Endothelial cell of umbilical vein (primary cell): ENCODE data around the gene KLF17. TPM values are rescaled to one million over a fixed set of nuclear protein-coding genes. Genes with fewer than 3 reads are reported as not detected.

ENCODE experiments used
- BruUV-seq: library from RNA; stranded (reverse); fragments of 400-500 nt; replicated peaks from 2 replicates; lab custom pipeline; 2021; lab: Mats Ljungman, UMichigan
- CTCF ChIA-PET: fragments of 300-600, 350-600 bp; sonication (Branson Sonifier 250); formaldehyde crosslinking; loops from one replicate; lab custom pipeline; 2021; ENCODE audit warnings: antibody characterized with exemption, inconsistent platforms; lab: Charles Lee
- POLR2A ChIA-PET: fragments of 300-600, 350-600 bp; sonication (Branson Sonifier 250); formaldehyde crosslinking; loops from one replicate; lab custom pipeline; 2021; ENCODE audit warnings: antibody characterized with exemption, inconsistent platforms; lab: Charles Lee
- DNase-seq: peaks from one replicate; pipeline ENCODE4 v3.0.0-alpha.2; 2011; ENCODE audit warnings: low read depth, low spot score
- FAIRE-seq: peaks from 2 replicates; lab custom pipeline; 2011; peaks lifted over from hg19 to GRCh38; lab: Jason Lieb, UNC
- H2AFZ ChIP-seq: 2 replicates; pipeline ENCODE4 v1.6.0; 2012; ENCODE audit warnings: low read depth, low read length, control low read depth, inconsistent platforms
- H3K27ac ChIP-seq: 2 replicates; pipeline ENCODE4 v1.5.1; 2011; ENCODE audit warnings: low read depth, mild to moderate bottlenecking, control low read depth, low read length, moderate library complexity; ENCODE audit not compliant: insufficient read depth
- H3K27me3 ChIP-seq, 2 experiments: 2 replicates each; pipeline versions ENCODE4 v1.6.0 to v1.6.1; 2011; ENCODE audit warnings: low read length in 2 of 2, mixed read lengths in 1 of 2; ENCODE audit not compliant: control insufficient read depth in 2 of 2, insufficient read depth in 2 of 2
- H3K36me3 ChIP-seq, 2 experiments: 2 replicates in 1 of 2; 3 replicates in 1 of 2; pipeline ENCODE4 v1.5.1; 2011; ENCODE audit warnings: low read length in 2 of 2, mild to moderate bottlenecking in 1 of 2, moderate library complexity in 1 of 2; ENCODE audit not compliant: control insufficient read depth in 2 of 2, insufficient read depth in 2 of 2; ENCODE audit errors: extremely low read depth in 1 of 2
- H3K4me1 ChIP-seq: 3 replicates; pipeline ENCODE4 v1.5.1; 2011; ENCODE audit warnings: mild to moderate bottlenecking, low read length; ENCODE audit not compliant: control insufficient read depth, insufficient read depth; ENCODE audit errors: extremely low read depth
- H3K4me2 ChIP-seq: 2 replicates; pipeline ENCODE4 v1.6.1; 2011; ENCODE audit warnings: low read length, control low read depth, mixed read lengths; ENCODE audit not compliant: insufficient read depth
- H3K4me3 ChIP-seq, 3 experiments: fragments of 200-600 bp in 1 of 3; sonication (generic), shearing (Covaris generic) in 1 of 3; replicated peaks in 1 of 3; 2 replicates each; pipeline ENCODE4 v1.5.1; 2011 to 2016; ENCODE audit warnings: control low read depth in 3 of 3, low read length in 3 of 3, mild to moderate bottlenecking in 2 of 3, inconsistent platforms in 1 of 3, low read depth in 1 of 3, moderate library complexity in 1 of 3; ENCODE audit not compliant: insufficient read depth in 1 of 3
- H3K79me2 ChIP-seq: 2 replicates; pipeline ENCODE4 v1.6.0; 2012; ENCODE audit warnings: low read length, inconsistent platforms; ENCODE audit not compliant: control insufficient read depth, insufficient read depth
- H3K9ac ChIP-seq: replicated peaks from 2 replicates; pipeline ENCODE3; 2011; ENCODE audit warnings: low read length, control low read depth; ENCODE audit not compliant: insufficient read depth; ENCODE audit errors: extremely low read depth
- H3K9me1 ChIP-seq: replicated peaks from 3 replicates; pipeline ENCODE4 v1.6.0; 2011; ENCODE audit warnings: mild to moderate bottlenecking, low read length; ENCODE audit not compliant: control insufficient read depth, insufficient read depth; ENCODE audit errors: extremely low read depth
- H3K9me3 ChIP-seq: replicated peaks from 2 replicates; pipeline ENCODE4 v1.5.1; 2012; ENCODE audit warnings: low read length, inconsistent platforms; ENCODE audit not compliant: control insufficient read depth, insufficient read depth
- H4K20me1 ChIP-seq: replicated peaks from 2 replicates; pipeline ENCODE3; 2011; ENCODE audit warnings: mild to moderate bottlenecking, low read length; ENCODE audit not compliant: control insufficient read depth, insufficient read depth; ENCODE audit errors: extremely low read depth
- EZH2 ChIP-seq: IDR thresholded peaks from 2 replicates; pipeline ENCODE4 v1.6.1; 2012; ENCODE audit warnings: borderline replicate concordance, low read depth, mild to moderate bottlenecking, moderate library complexity, low read length, inconsistent platforms; ENCODE audit not compliant: severe bottlenecking
- FOS ChIP-seq: IDR thresholded peaks from 2 replicates; pipeline ENCODE4 v1.6.1; 2011; ENCODE audit warnings: mild to moderate bottlenecking, low read length, moderate library complexity, borderline replicate concordance; ENCODE audit not compliant: insufficient read depth
- GATA2 ChIP-seq: IDR thresholded peaks from 2 replicates; pipeline ENCODE4 v1.7.0; 2011; ENCODE audit warnings: low read depth, mild to moderate bottlenecking, moderate library complexity, mixed read lengths, low read length; ENCODE audit not compliant: insufficient read length, insufficient read depth
- JUN ChIP-seq: IDR thresholded peaks from 2 replicates; pipeline ENCODE4 v1.6.1; 2011; ENCODE audit warnings: borderline replicate concordance, low read depth; ENCODE audit not compliant: insufficient read length, insufficient read depth
- MYC ChIP-seq: IDR thresholded peaks from one replicate; pipeline ENCODE4 v1.6.1; 2011; ENCODE audit warnings: mild to moderate bottlenecking, low read depth, low read length
- POLR2A ChIP-seq: IDR thresholded peaks from 2 replicates; pipeline ENCODE4 v1.6.1; 2012; ENCODE audit warnings: low read depth, mild to moderate bottlenecking, control low read depth, low read length
- POLR2AphosphoS5 ChIP-seq: IDR thresholded peaks from 2 replicates; pipeline ENCODE4 v1.6.1; 2012; ENCODE audit warnings: low read depth, mild to moderate bottlenecking, control low read depth, low read length, moderate library complexity; ENCODE audit not compliant: insufficient read depth
- dilution Hi-C: fragments of 300-500 bp; cut with MboI; formaldehyde crosslinking; loops from one replicate; pipeline ENCODE4 v1.15.0; 2019; ENCODE audit warnings: low sequenced_read_pairs; ENCODE audit not compliant: extremely low pct_ligation_motif_present
- intact Hi-C: fragments of 100-400 bp; cut with micrococcal nuclease; formaldehyde crosslinking; loops from one replicate; pipeline ENCODE4 v1.10.0; 2022
- polyA plus RNA-seq, 4 experiments: library from polyadenylated mRNA; depleted of rRNA in 3 of 4; stranded (reverse) in 3 of 4; unstranded in 1 of 4; fragments of >200 nt; gene quantifications; 2 replicates each; pipeline versions ENCODE4 v1.2.1 to v1.2.3, GENCODE V29; 2011 to 2012; ENCODE audit warnings: missing spikeins in 1 of 4
- total RNA-seq: library from RNA; stranded (reverse); gene quantifications from 2 replicates; pipeline ENCODE4 v1.2.3, GENCODE V29; 2021
- TF ChIP-seq, protein P1 (sequence below): IDR thresholded peaks from 2 replicates; pipeline ENCODE4 v1.6.1; 2011; ENCODE audit not compliant: insufficient read depth, insufficient read length
- TF ChIP-seq, protein P2 (sequence below), 2 donors: IDR thresholded peaks; 1 replicate in 1 of 2; 2 replicates in 1 of 2; pipeline ENCODE4 v1.5.1; 2011; ENCODE audit warnings: low read length in 2 of 2, mild to moderate bottlenecking in 2 of 2, moderate library complexity in 2 of 2, control low read depth in 1 of 2, inconsistent platforms in 1 of 2, low read depth in 1 of 2; ENCODE audit not compliant: insufficient read depth in 1 of 2; ENCODE audit errors: extremely low read depth in 1 of 2

The KLF17 gene
- total and polyA plus RNA-seq, 2 donors (not counting 3 experiments of a cell fraction or from before 2014, with no cell fraction given) = not detected

DNA sequence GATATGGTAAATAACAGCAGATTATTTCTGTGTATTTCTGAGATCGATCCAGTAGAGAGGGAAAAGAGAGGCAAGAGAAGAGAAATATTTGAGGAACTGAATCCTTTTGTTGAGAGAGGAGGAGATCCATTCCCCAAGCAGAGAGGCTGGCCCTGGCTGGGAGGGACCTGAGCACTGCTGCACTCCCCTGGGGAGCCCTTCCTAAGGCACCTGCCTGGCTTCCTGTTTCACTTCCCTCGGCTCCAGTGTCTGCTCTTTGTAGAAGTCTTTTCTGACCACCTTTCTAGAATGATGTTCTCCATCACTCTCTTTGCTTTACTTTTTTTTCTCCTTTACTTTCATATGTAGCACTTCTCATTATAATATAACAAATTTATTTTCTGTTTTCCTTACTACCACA, 45.1 kb upstream of the KLF17 start:
- DNase-seq = no peak
- BruUV-seq = no TSS peak
- dilution Hi-C loops (no loop called here), intact Hi-C loops (no loop called here)
- Histone ChIP-seq H3K4me1 (no peaks in the 10 kb centered on the region), H3K27me3 (peaks cover 3 to 8% of the 10 kb centered on the region in 2 experiments), H3K27ac (no peak overlapping the region), H3K36me3 (no peaks in the 10 kb centered on the region), H3K9me1 (no peaks in the 10 kb centered on the region), H3K9me3 (no peaks in the 10 kb centered on the region), H3K79me2 (no peaks in the 10 kb centered on the region), H3K4me2 (no peak overlapping the region), H4K20me1 (no peaks in the 10 kb centered on the region), H3K4me3 (no peak overlapping the region), H2AFZ (no peak overlapping the region), H3K9ac (no peak overlapping the region)
- TF ChIP-seq MYC (no peak), EZH2 (no peak), POLR2AphosphoS5 (no peak), POLR2A (no peak), GATA2 (no peak), FOS (no peak), JUN (no peak)
- TF ChIP-seq, protein P1, sequence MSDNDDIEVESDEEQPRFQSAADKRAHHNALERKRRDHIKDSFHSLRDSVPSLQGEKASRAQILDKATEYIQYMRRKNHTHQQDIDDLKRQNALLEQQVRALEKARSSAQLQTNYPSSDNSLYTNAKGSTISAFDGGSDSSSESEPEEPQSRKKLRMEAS = no peak
- TF ChIP-seq, protein P2, sequence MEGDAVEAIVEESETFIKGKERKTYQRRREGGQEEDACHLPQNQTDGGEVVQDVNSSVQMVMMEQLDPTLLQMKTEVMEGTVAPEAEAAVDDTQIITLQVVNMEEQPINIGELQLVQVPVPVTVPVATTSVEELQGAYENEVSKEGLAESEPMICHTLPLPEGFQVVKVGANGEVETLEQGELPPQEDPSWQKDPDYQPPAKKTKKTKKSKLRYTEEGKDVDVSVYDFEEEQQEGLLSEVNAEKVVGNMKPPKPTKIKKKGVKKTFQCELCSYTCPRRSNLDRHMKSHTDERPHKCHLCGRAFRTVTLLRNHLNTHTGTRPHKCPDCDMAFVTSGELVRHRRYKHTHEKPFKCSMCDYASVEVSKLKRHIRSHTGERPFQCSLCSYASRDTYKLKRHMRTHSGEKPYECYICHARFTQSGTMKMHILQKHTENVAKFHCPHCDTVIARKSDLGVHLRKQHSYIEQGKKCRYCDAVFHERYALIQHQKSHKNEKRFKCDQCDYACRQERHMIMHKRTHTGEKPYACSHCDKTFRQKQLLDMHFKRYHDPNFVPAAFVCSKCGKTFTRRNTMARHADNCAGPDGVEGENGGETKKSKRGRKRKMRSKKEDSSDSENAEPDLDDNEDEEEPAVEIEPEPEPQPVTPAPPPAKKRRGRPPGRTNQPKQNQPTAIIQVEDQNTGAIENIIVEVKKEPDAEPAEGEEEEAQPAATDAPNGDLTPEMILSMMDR (IDR thresholded peaks at IDR 0.05; ENCODE audit: extremely low read depth in 1 of 2, insufficient read depth in 1 of 2, low read depth in 1 of 2, low read length in 2 of 2) = no peak
- ChIA-PET CTCF (interaction anchor here (0.8 to 2.0 kb wide), 2 partner anchors 19 to 26 kb away, joined by 4 to 8 read pairs; no protein-coding TSS in a partner anchor), POLR2A (no interaction called here)
- no peak for FAIRE-seq
